NOMO-1 treated with DMSO at 0.1 percent for 48 hours (cell line): ENCODE data around the gene ULBP2.
A peak's percentile ranks its signal among the peaks of the same experiment; 100 is the strongest.
"Not testable (repeated sequence)": the region's sequence is repeated elsewhere in the genome, so short reads cannot be mapped to it uniquely, and the experiment has no call there.

Experiments used
- DNase-seq: peaks from one replicate; lab custom pipeline; 2025; ENCODE audit not compliant: unreplicated experiment; lab: John Stamatoyannopoulos, UW

ULBP2 gene

GRCh38 chr6:149925974-149926777 is 15.6 kb upstream of the ULBP2 start:
- DNase-seq, result peak; percentile 60

- not testable (repeated sequence) for DNase-seq
These were observed 14.8 kb upstream of the ULBP2 start for GRCh38 chr6:149927025-149927424.

GRCh38 chr6:149929422-149929821 is 12.4 kb upstream of the ULBP2 start:
- DNase-seq, result peak; percentile 4

GRCh38 chr6:149931501-149931900 is 10.3 kb upstream of the ULBP2 start:
- no peak for DNase-seq

- DNase-seq, result no peak
These were observed 8.8 kb upstream of the ULBP2 start for GRCh38 chr6:149933036-149933435.

GRCh38 chr6:149933461-149933860 is 8.4 kb upstream of the ULBP2 start:
- no peak for DNase-seq

- peak; percentile 70 for DNase-seq
These were observed 7.3 kb upstream of the ULBP2 start for GRCh38 chr6:149934249-149935156.

- no peak for DNase-seq
These were observed 6.6 kb upstream of the ULBP2 start for GRCh38 chr6:149935246-149935645.

- DNase-seq, result no peak
These were observed 6.1 kb upstream of the ULBP2 start for GRCh38 chr6:149935668-149936067.

GRCh38 chr6:149936743-149937142 is 5.1 kb upstream of the ULBP2 start:
- DNase-seq, result no peak

- not testable (repeated sequence) for DNase-seq
These were observed 3.7 kb upstream of the ULBP2 start for GRCh38 chr6:149938013-149938570.

- DNase-seq, result peak; percentile 14
These were observed 3.1 kb upstream of the ULBP2 start for GRCh38 chr6:149938571-149939355.

GRCh38 chr6:149939356-149939648 is 2.5 kb upstream of the ULBP2 start:
- no peak for DNase-seq

GRCh38 chr6:149939909-149940671 is 1.7 kb upstream of the ULBP2 start:
- DNase-seq, result no peak

GRCh38 chr6:149940672-149940982 is 1.2 kb upstream of the ULBP2 start:
- DNase-seq, result no peak

- DNase-seq, result no peak
These were observed 631 bp downstream of the ULBP2 start for GRCh38 chr6:149942461-149942829.

- DNase-seq, result not testable (repeated sequence)
These were observed 1.5 kb downstream of the ULBP2 start for GRCh38 chr6:149943321-149943720.

- DNase-seq, result not testable (repeated sequence)
These were observed 3.5 kb downstream of the ULBP2 start for GRCh38 chr6:149945276-149945675.

GRCh38 chr6:149946631-149947030 is 4.8 kb downstream of the ULBP2 start:
- not testable (repeated sequence) for DNase-seq

- DNase-seq, result not testable (repeated sequence)
These were observed 5.7 kb downstream of the ULBP2 start for GRCh38 chr6:149947533-149947932.

- no peak for DNase-seq
These were observed 6.2 kb downstream of the ULBP2 start for GRCh38 chr6:149948011-149948410.
